Measurements from ENCODE around the gene DPYD.

The DPYD gene

GRCh38 chr1:97507863-97508262 is 413.0 kb downstream of the DPYD start:
- Histone ChIP-seq H3K27me3 (ENCODE audit: insufficient read depth, insufficient read length) (no peaks in the 10 kb centered on the region), H3K9ac (ENCODE audit: insufficient read length, low read depth) (no peak overlapping the region), H3K4me1 (ENCODE audit: insufficient read depth, insufficient read length) (no peaks in the 10 kb centered on the region), H3K9me3 (ENCODE audit: insufficient read depth, low read length) (no peaks in the 10 kb centered on the region), H3K36me3 (ENCODE audit: insufficient read depth, insufficient read length, low read length) (no peaks in the 10 kb centered on the region), H3K4me3 (ENCODE audit: insufficient read length, low read depth) (no peak overlapping the region)
- no peak for TF ChIP-seq ZNF274 (IDR thresholded peaks at IDR 0.05; ENCODE audit: low read depth, low read length)
- TF ChIP-seq YY1 (IDR thresholded peaks at IDR 0.05; ENCODE audit: insufficient read depth, insufficient read length) = no peak
- no peak for TF ChIP-seq SUZ12 (IDR thresholded peaks at IDR 0.05; ENCODE audit: extremely low read depth, insufficient read depth, insufficient read length)
- DNase-seq (ENCODE audit: low read depth, low spot score) = no peak

- Histone ChIP-seq H3K27me3 (ENCODE audit: insufficient read depth, insufficient read length) (no peaks in the 10 kb centered on the region), H3K9ac (ENCODE audit: insufficient read length, low read depth) (no peak overlapping the region), H3K4me1 (ENCODE audit: insufficient read depth, insufficient read length) (no peaks in the 10 kb centered on the region), H3K36me3 (ENCODE audit: insufficient read depth, insufficient read length, low read length) (no peaks in the 10 kb centered on the region), H3K4me3 (ENCODE audit: insufficient read length, low read depth) (no peak overlapping the region), H3K9me3 (ENCODE audit: insufficient read depth, low read length) (no peaks in the 10 kb centered on the region)
- DNase-seq (ENCODE audit: low read depth, low spot score) = no peak
- no peak for TF ChIP-seq ZNF274 (IDR thresholded peaks at IDR 0.05; ENCODE audit: low read depth, low read length)
- TF ChIP-seq YY1 (IDR thresholded peaks at IDR 0.05; ENCODE audit: insufficient read depth, insufficient read length) = no peak
- TF ChIP-seq SUZ12 (IDR thresholded peaks at IDR 0.05; ENCODE audit: extremely low read depth, insufficient read depth, insufficient read length) = no peak
Measured at GRCh38 chr1:97506368-97506767, 414.5 kb downstream of the DPYD start.

GRCh38 chr1:97505816-97506215 is 415.0 kb downstream of the DPYD start:
- no peak for DNase-seq (ENCODE audit: low read depth, low spot score)
- Histone ChIP-seq H3K9me3 (ENCODE audit: insufficient read depth, low read length) (no peaks in the 10 kb centered on the region), H3K4me3 (ENCODE audit: insufficient read length, low read depth) (no peak overlapping the region), H3K4me1 (ENCODE audit: insufficient read depth, insufficient read length) (no peaks in the 10 kb centered on the region), H3K36me3 (ENCODE audit: insufficient read depth, insufficient read length, low read length) (no peaks in the 10 kb centered on the region), H3K9ac (ENCODE audit: insufficient read length, low read depth) (no peak overlapping the region), H3K27me3 (ENCODE audit: insufficient read depth, insufficient read length) (no peaks in the 10 kb centered on the region)
- TF ChIP-seq YY1 (IDR thresholded peaks at IDR 0.05; ENCODE audit: insufficient read depth, insufficient read length) = no peak
- TF ChIP-seq SUZ12 (IDR thresholded peaks at IDR 0.05; ENCODE audit: extremely low read depth, insufficient read depth, insufficient read length) = no peak
- no peak for TF ChIP-seq ZNF274 (IDR thresholded peaks at IDR 0.05; ENCODE audit: low read depth, low read length)

DNA sequence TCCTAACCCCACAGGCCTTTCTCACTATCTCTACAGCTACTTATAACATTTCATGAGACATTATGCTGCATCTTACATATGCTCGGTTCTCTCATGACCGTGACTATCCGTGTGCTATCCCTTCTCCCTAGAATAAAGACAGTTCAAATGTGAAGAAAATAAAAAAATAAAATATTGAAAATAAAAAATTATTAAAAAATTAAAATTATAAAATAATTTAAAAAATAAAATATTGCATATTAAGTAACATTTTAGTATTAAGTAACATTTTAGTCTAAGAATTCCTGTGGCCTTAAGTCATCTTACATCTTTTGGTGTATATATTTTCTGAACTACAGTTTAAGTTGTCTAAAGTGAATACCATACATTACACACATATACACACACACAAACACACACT is 415.5 kb downstream of the DPYD start:
- DNase-seq (ENCODE audit: low read depth, low spot score) = no peak
- Histone ChIP-seq H3K4me3 (ENCODE audit: insufficient read length, low read depth) (no peak overlapping the region), H3K4me1 (ENCODE audit: insufficient read depth, insufficient read length) (no peaks in the 10 kb centered on the region), H3K9me3 (ENCODE audit: insufficient read depth, low read length) (no peaks in the 10 kb centered on the region), H3K9ac (ENCODE audit: insufficient read length, low read depth) (no peak overlapping the region), H3K36me3 (ENCODE audit: insufficient read depth, insufficient read length, low read length) (no peaks in the 10 kb centered on the region), H3K27me3 (ENCODE audit: insufficient read depth, insufficient read length) (no peaks in the 10 kb centered on the region)
- TF ChIP-seq ZNF274 (IDR thresholded peaks at IDR 0.05; ENCODE audit: low read depth, low read length) (no peak), YY1 (IDR thresholded peaks at IDR 0.05; ENCODE audit: insufficient read depth, insufficient read length) (no peak), SUZ12 (IDR thresholded peaks at IDR 0.05; ENCODE audit: extremely low read depth, insufficient read depth, insufficient read length) (no peak)

DNA sequence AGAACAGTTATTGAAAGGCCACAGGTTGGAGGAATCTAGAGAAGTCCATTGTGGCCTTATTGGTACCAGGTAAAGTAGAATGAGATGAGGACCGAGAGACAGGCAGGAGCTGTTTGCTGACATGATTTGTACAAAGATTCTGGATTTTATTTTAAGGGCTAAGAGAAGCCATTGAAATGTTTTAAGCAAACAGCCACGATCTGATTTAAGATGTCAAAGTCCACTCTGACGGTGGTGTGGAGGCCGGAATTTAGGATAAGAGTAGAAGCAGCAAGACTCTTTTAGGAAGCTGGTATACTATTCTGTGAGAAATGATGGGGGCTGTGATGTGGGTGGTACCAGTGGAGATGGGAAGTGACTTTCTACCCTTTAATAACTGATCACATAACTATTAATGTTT is 418.5 kb downstream of the DPYD start:
- no peak overlapping the region for H3K9ac ChIP-seq (ENCODE audit: insufficient read length, low read depth)
- no peaks in the 10 kb centered on the region for H3K9me3 ChIP-seq (ENCODE audit: insufficient read depth, low read length)
- H3K4me3 ChIP-seq (ENCODE audit: insufficient read length, low read depth) = no peak overlapping the region
- no peaks in the 10 kb centered on the region for H3K36me3 ChIP-seq (ENCODE audit: insufficient read depth, insufficient read length, low read length)
- H3K27me3 ChIP-seq (ENCODE audit: insufficient read depth, insufficient read length) = no peaks in the 10 kb centered on the region
- no peak for DNase-seq (ENCODE audit: low read depth, low spot score)
- H3K4me1 ChIP-seq (ENCODE audit: insufficient read depth, insufficient read length) = no peaks in the 10 kb centered on the region
- no peak for TF ChIP-seq SUZ12 (IDR thresholded peaks at IDR 0.05; ENCODE audit: extremely low read depth, insufficient read depth, insufficient read length)
- no peak for TF ChIP-seq ZNF274 (IDR thresholded peaks at IDR 0.05; ENCODE audit: low read depth, low read length)
- TF ChIP-seq YY1 (IDR thresholded peaks at IDR 0.05; ENCODE audit: insufficient read depth, insufficient read length) = no peak

GRCh38 chr1:97501628-97502027 is 419.2 kb downstream of the DPYD start:
- DNase-seq (ENCODE audit: low read depth, low spot score) = no peak
- no peak overlapping the region for H3K4me3 ChIP-seq (ENCODE audit: insufficient read length, low read depth)
- H3K27me3 ChIP-seq (ENCODE audit: insufficient read depth, insufficient read length) = no peaks in the 10 kb centered on the region
- H3K36me3 ChIP-seq (ENCODE audit: insufficient read depth, insufficient read length, low read length) = no peaks in the 10 kb centered on the region
- no peak overlapping the region for H3K9ac ChIP-seq (ENCODE audit: insufficient read length, low read depth)
- no peaks in the 10 kb centered on the region for H3K4me1 ChIP-seq (ENCODE audit: insufficient read depth, insufficient read length)
- H3K9me3 ChIP-seq (ENCODE audit: insufficient read depth, low read length) = no peaks in the 10 kb centered on the region
- TF ChIP-seq SUZ12 (IDR thresholded peaks at IDR 0.05; ENCODE audit: extremely low read depth, insufficient read depth, insufficient read length) = no peak
- no peak for TF ChIP-seq YY1 (IDR thresholded peaks at IDR 0.05; ENCODE audit: insufficient read depth, insufficient read length)

DNA sequence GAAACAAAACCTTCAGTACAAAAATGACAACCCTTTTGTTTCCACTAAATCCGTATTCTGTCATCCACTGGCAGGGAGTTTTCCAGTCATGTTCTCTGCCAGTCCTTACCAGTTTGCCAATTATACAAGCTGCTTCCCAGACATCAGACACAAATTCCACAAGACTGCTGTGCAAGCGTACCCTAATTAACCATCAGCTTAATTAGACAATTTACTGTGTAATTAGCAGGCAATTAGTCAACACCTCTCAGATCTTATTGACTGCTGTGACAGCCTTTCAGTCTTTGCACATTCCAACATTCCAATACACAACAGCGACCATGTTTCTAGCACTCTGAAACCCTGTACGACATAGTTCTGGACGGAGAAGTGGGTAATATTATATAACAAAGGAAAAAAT is 420.1 kb downstream of the DPYD start:
- TF ChIP-seq SUZ12 (IDR thresholded peaks at IDR 0.05; ENCODE audit: extremely low read depth, insufficient read depth, insufficient read length) (no peak), ZNF274 (IDR thresholded peaks at IDR 0.05; ENCODE audit: low read depth, low read length) (no peak), YY1 (IDR thresholded peaks at IDR 0.05; ENCODE audit: insufficient read depth, insufficient read length) (no peak)
- no peak for DNase-seq (ENCODE audit: low read depth, low spot score)
- no peaks in the 10 kb centered on the region for H3K9me3 ChIP-seq (ENCODE audit: insufficient read depth, low read length)
- no peak overlapping the region for H3K4me3 ChIP-seq (ENCODE audit: insufficient read length, low read depth)
- no peaks in the 10 kb centered on the region for H3K36me3 ChIP-seq (ENCODE audit: insufficient read depth, insufficient read length, low read length)
- no peaks in the 10 kb centered on the region for H3K27me3 ChIP-seq (ENCODE audit: insufficient read depth, insufficient read length)
- H3K4me1 ChIP-seq (ENCODE audit: insufficient read depth, insufficient read length) = no peaks in the 10 kb centered on the region
- no peak overlapping the region for H3K9ac ChIP-seq (ENCODE audit: insufficient read length, low read depth)

- Histone ChIP-seq H3K36me3 (ENCODE audit: insufficient read depth, insufficient read length, low read length) (no peaks in the 10 kb centered on the region), H3K4me3 (ENCODE audit: insufficient read length, low read depth) (no peak overlapping the region), H3K4me1 (ENCODE audit: insufficient read depth, insufficient read length) (no peaks in the 10 kb centered on the region), H3K9ac (ENCODE audit: insufficient read length, low read depth) (no peak overlapping the region), H3K9me3 (ENCODE audit: insufficient read depth, low read length) (no peaks in the 10 kb centered on the region), H3K27me3 (ENCODE audit: insufficient read depth, insufficient read length) (no peaks in the 10 kb centered on the region)
- no peak for DNase-seq (ENCODE audit: low read depth, low spot score)
- TF ChIP-seq YY1 (IDR thresholded peaks at IDR 0.05; ENCODE audit: insufficient read depth, insufficient read length) (no peak), SUZ12 (IDR thresholded peaks at IDR 0.05; ENCODE audit: extremely low read depth, insufficient read depth, insufficient read length) (no peak), ZNF274 (IDR thresholded peaks at IDR 0.05; ENCODE audit: low read depth, low read length) (no peak)
Measured at GRCh38 chr1:97499667-97500066, 421.2 kb downstream of the DPYD start.
